GM10266 (cell line): ENCODE data around the gene GPR107.

Source experiments
- DNase-seq: peaks from one replicate; pipeline ENCODE4 v3.0.0; 2012; ENCODE audit errors: extremely low spot score
- TF ChIP-seq, protein P1 (sequence below): IDR thresholded peaks from 2 replicates; pipeline ENCODE4 v1.5.1; 2012; ENCODE audit warnings: mild to moderate bottlenecking, low read depth; ENCODE audit not compliant: control insufficient read depth, insufficient read depth; ENCODE audit errors: missing control alignments

The GPR107 gene

DNA sequence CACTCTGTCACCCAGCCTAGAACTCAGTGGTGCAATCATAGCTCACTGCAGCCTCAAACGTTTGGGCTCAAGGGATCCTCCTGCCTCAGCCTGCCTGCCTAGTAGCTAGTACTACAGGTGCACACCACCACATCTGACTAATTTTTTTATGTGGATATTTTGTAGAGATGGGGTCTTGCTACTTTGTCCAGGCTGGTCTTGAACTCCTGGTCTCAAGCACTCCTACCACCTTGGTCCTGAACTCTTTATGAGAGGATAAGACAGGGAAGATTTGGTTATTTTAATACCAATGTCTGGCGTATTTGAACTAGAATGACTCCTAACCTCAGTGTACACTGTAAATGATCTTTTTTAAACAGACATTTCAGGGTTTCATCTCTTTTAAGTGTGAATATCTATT is 9.0 kb downstream of the GPR107 start:
- TF ChIP-seq, protein P1, sequence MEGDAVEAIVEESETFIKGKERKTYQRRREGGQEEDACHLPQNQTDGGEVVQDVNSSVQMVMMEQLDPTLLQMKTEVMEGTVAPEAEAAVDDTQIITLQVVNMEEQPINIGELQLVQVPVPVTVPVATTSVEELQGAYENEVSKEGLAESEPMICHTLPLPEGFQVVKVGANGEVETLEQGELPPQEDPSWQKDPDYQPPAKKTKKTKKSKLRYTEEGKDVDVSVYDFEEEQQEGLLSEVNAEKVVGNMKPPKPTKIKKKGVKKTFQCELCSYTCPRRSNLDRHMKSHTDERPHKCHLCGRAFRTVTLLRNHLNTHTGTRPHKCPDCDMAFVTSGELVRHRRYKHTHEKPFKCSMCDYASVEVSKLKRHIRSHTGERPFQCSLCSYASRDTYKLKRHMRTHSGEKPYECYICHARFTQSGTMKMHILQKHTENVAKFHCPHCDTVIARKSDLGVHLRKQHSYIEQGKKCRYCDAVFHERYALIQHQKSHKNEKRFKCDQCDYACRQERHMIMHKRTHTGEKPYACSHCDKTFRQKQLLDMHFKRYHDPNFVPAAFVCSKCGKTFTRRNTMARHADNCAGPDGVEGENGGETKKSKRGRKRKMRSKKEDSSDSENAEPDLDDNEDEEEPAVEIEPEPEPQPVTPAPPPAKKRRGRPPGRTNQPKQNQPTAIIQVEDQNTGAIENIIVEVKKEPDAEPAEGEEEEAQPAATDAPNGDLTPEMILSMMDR, result no peak
- DNase-seq, result no peak

DNA sequence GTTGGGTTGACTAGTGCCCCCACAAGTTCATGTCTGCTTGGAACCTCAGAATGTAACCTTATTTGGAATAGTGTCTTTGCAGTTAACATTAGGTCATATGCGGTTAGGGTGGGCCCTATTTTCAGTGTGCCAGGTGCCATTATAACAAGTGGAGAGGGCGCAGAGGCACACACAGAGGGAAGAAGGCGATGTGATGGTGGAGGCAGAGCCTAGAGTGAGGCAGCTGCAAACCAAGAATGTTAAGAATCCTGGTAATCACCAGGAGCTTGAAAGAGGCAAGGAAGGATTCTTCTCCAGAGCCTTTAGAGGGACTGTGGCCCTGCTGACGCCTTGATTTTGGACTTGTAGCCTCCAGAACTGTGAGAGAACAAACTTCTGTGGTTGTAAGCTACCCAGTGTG is 10.9 kb downstream of the GPR107 start:
- DNase-seq, result no peak
- TF ChIP-seq, protein P1, result no peak

DNA sequence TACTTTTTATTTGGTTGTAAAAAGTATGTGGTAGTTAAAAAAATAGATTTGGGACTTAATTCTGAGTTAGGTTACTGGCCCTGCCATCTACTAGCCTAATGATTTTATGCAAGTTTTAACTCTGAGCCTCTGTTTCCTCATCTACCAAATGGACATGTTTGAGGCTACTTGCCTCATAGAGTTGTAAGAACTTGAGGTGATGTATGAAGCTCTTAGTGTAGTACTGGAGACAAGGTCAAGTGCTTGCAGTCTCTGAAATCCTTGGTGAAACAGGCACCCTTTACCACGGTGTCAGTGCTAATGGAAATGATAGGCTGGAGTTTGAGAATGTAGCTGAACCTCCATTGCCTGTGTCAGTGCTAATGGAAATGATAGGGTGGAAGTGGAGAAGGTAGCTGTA is 15.3 kb downstream of the GPR107 start:
- no peak for DNase-seq
- TF ChIP-seq, protein P1, result no peak

DNA sequence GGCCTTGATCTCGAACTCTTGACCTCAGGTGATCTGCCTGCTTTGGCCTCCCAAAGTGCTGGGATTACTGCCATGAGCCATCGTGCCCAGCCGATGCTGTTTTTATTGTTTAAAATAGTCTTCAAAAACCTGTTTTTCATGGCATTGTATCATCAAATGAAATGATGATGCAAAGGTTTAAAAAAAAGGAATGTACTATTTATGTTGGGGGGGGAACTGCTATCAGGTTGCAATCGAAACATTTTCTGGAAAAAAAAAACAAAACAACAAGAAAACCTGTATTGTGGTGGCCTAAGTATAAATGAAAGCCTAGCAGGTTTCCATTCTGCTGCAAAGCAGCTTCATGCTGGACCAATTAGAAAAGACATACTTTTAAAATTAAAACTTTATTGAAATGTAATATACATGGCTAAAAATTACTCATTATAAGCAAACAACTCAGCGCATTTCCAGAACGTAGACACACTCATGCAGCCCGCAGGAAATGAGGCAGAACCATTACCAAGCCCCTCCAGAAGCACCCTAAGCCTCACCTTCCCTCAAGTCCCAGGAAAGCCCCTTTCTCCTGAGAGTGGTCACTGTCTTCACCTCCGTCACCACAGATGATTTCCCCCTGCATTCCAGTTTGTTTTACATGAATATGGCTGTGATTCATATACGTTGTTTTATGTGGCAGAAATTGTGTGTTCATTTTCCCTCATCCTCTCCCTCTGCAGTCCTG is 19.0 kb downstream of the GPR107 start:
- TF ChIP-seq, protein P1, result no peak
- DNase-seq, result peak; percentile 29

DNA sequence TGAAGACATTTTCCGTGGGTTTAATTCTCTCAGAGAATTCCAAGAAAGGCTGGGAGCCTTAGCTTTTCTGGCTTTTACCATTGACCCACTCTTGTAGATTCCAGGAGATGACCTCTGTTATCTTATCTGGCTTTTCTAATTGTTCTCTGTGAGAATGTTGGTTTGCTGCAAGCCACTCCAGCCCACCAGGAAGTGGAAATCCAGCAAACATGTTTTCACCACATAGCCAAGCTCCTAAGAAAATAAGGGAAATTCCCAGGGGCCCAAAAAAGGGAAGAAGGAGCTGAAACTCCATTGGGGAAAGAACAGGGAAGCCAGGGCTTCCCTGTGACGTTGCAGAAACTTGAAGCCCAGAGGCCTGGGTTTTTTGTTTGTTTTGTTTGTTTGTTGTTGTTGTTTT is 19.7 kb downstream of the GPR107 start:
- DNase-seq, result no peak
- TF ChIP-seq, protein P1, result no peak

DNA sequence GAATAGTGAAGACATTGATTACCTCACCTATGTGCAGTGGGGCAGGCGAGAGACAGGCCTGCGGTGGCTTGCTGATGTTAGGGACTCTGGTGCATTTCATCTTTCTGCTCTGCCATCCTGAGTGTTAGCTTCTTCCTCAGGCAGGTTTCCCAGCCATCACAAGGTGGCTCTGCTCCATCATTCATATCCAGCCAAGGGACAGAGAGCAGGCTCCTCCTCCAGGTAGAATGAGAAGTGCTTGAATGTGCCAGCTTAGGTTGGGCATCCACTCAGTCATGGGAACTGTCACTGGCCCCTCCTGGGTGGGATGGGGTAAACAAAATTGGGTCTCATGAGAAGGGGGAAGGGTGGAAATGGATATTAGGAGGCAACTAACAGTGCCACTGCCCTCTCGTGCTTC is 24.8 kb downstream of the GPR107 start:
- DNase-seq, result no peak

DNA sequence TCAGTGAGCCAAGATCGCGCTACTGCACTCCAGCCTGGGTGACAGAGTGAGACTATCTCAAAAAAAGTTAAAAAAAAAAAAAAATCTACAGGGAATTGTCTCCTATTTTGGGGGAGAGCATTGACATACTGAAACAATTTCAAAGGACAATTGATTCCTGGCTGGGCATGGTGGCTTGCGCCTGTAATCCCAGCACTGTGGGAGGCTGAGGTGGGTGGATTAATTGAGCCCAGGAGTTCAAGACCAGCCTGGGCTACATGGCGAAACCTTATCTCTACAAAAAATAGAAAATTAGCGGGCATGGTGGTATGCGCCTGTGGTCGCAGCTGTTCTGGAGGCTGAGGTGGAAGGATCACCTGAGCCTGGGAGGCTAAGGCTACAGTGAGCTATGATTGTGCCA is 30.6 kb downstream of the GPR107 start:
- no peak for DNase-seq
- TF ChIP-seq, protein P1, result no peak

More for the DNA sequence above, 24.8 kb downstream of the GPR107 start:
- TF ChIP-seq, protein P1, result no peak
